H9 (cell line): Measurements from ENCODE around the gene APOBEC4. TPM values are rescaled to one million over a fixed set of nuclear protein-coding genes. Genes with fewer than 3 reads are reported as not detected.

Experiments
- DNase-seq: peaks from one replicate; pipeline ENCODE4 v3.0.0-alpha.2; 2017
- H2AFZ ChIP-seq: one replicate; pipeline ENCODE4 v1.6.1; 2013; ENCODE audit warnings: mild to moderate bottlenecking, low read length, control low read depth, moderate library complexity
- H2AK5ac ChIP-seq: 2 replicates; pipeline ENCODE4 v1.6.1; 2013; ENCODE audit warnings: low read length, control low read depth, mixed read lengths; ENCODE audit not compliant: insufficient read length
- H2BK120ac ChIP-seq: one replicate; pipeline ENCODE4 v1.6.1; 2013; ENCODE audit warnings: low read depth, mild to moderate bottlenecking, low read length, control low read depth, inconsistent platforms; ENCODE audit not compliant: poor library complexity, severe bottlenecking
- H2BK12ac ChIP-seq: 2 replicates; pipeline ENCODE4 v1.6.1; 2013; ENCODE audit warnings: low read length, control low read depth, mixed read lengths, low read depth; ENCODE audit not compliant: insufficient read length
- H2BK15ac ChIP-seq: 2 replicates; pipeline ENCODE4 v1.6.1; 2013; ENCODE audit warnings: low read depth, low read length, control low read depth
- H2BK20ac ChIP-seq: one replicate; pipeline ENCODE4 v1.6.1; 2013; ENCODE audit warnings: low read depth, mild to moderate bottlenecking, low read length, control low read depth, inconsistent platforms; ENCODE audit not compliant: poor library complexity, severe bottlenecking
- H2BK5ac ChIP-seq: 2 replicates; pipeline ENCODE4 v1.6.1; 2013; ENCODE audit warnings: low read length, control low read depth, mixed read lengths; ENCODE audit not compliant: insufficient read length
- H3K14ac ChIP-seq: 2 replicates; pipeline ENCODE4 v1.6.1; 2013; ENCODE audit warnings: low read length, control low read depth; ENCODE audit not compliant: insufficient read depth
- H3K18ac ChIP-seq: 2 replicates; pipeline ENCODE4 v1.6.1; 2013; ENCODE audit warnings: low read depth, mild to moderate bottlenecking, mixed read lengths, low read length, control low read depth; ENCODE audit not compliant: insufficient read length
- H3K23ac ChIP-seq: 2 replicates; pipeline ENCODE4 v1.6.1; 2013; ENCODE audit warnings: low read length, control low read depth, mixed read lengths, low read depth; ENCODE audit not compliant: insufficient read length
- H3K23me2 ChIP-seq: 2 replicates; pipeline ENCODE4 v1.6.1; 2013; ENCODE audit warnings: low read depth, mild to moderate bottlenecking, mixed read lengths, low read length, control low read depth; ENCODE audit not compliant: insufficient read length, poor library complexity, severe bottlenecking
- H3K27ac ChIP-seq: 2 replicates; pipeline ENCODE4 v1.5.1; 2013; ENCODE audit warnings: low read length, control low read depth, mixed read lengths, low read depth; ENCODE audit not compliant: insufficient read length
- H3K27me3 ChIP-seq: 2 replicates; pipeline ENCODE4 v1.6.1; 2013; ENCODE audit warnings: low read length, control low read depth, inconsistent platforms; ENCODE audit not compliant: insufficient read depth
- H3K4ac ChIP-seq: 2 replicates; pipeline ENCODE4 v1.6.1; 2013; ENCODE audit warnings: low read depth, mild to moderate bottlenecking, control low read depth, inconsistent platforms, low read length, moderate library complexity
- H3K4me1 ChIP-seq: 2 replicates; pipeline ENCODE4 v1.6.1; 2013; ENCODE audit warnings: low read length, control low read depth, inconsistent platforms; ENCODE audit not compliant: insufficient read depth
- H3K4me2 ChIP-seq: 2 replicates; pipeline ENCODE4 v1.6.1; 2013; ENCODE audit warnings: low read length, control low read depth, mixed read lengths; ENCODE audit not compliant: insufficient read length, insufficient read depth
- H3K56ac ChIP-seq: 2 replicates; pipeline ENCODE4 v1.6.1; 2013; ENCODE audit warnings: low read depth, mild to moderate bottlenecking, mixed read lengths, low read length, control low read depth; ENCODE audit not compliant: insufficient read length
- H3K79me1 ChIP-seq: 2 replicates; pipeline ENCODE4 v1.6.1; 2013; ENCODE audit warnings: low read depth, mild to moderate bottlenecking, moderate library complexity, low read length, control low read depth, inconsistent platforms; ENCODE audit not compliant: insufficient read depth, poor library complexity, severe bottlenecking
- H3K79me2 ChIP-seq: 2 replicates; pipeline ENCODE4 v1.6.1; 2013; ENCODE audit warnings: low read length, control low read depth, inconsistent platforms; ENCODE audit not compliant: insufficient read depth
- H3K9ac ChIP-seq: 2 replicates; pipeline ENCODE4 v1.6.1; 2013; ENCODE audit warnings: low read length, control low read depth, mixed read lengths; ENCODE audit not compliant: insufficient read length; ENCODE audit errors: extremely low read depth
- H3K9me3 ChIP-seq: one replicate; pipeline ENCODE4 v1.6.1; 2013; ENCODE audit warnings: low read depth, low read length, inconsistent platforms; ENCODE audit not compliant: control insufficient read depth
- H3T11ph ChIP-seq: one replicate; pipeline ENCODE4 v1.6.1; 2013; ENCODE audit warnings: mild to moderate bottlenecking, low read length, control low read depth, inconsistent platforms
- H4K20me1 ChIP-seq: one replicate; pipeline ENCODE4 v1.6.1; 2013; ENCODE audit not compliant: control insufficient read depth, insufficient read length, insufficient read depth
- H4K5ac ChIP-seq: 2 replicates; pipeline ENCODE4 v1.6.1; 2013; ENCODE audit warnings: low read depth, mild to moderate bottlenecking, mixed read lengths, low read length, control low read depth; ENCODE audit not compliant: insufficient read length
- H4K8ac ChIP-seq: replicated peaks from 2 replicates; pipeline ENCODE4 v1.6.1; 2013; ENCODE audit warnings: low read length, control low read depth, mixed read lengths, low read depth; ENCODE audit not compliant: insufficient read length
- H4K91ac ChIP-seq: 2 replicates; pipeline ENCODE4 v1.6.1; 2013; ENCODE audit warnings: low read depth, mild to moderate bottlenecking, moderate library complexity, mixed read lengths, low read length, control low read depth; ENCODE audit not compliant: insufficient read length
- H3K27ac Mint-ChIP-seq, 3 experiments: 2 replicates in 2 of 3; 3 replicates in 1 of 3; pipeline ENCODE4 v1.8.0; 2020 to 2021; ENCODE audit warnings: mixed read lengths in 3 of 3, mild to moderate bottlenecking in 1 of 3, moderate library complexity in 1 of 3
- H3K27me3 Mint-ChIP-seq: 2 replicates; pipeline ENCODE4 v1.8.0; 2021; ENCODE audit warnings: low read depth, mild to moderate bottlenecking, moderate library complexity, mixed read lengths
- H3K36me3 Mint-ChIP-seq, 3 experiments: 2 replicates in 2 of 3; 3 replicates in 1 of 3; pipeline ENCODE4 v1.8.0; 2020 to 2021; ENCODE audit warnings: low read depth in 3 of 3, mixed read lengths in 3 of 3; ENCODE audit not compliant: insufficient read depth in 1 of 3
- H3K4me1 Mint-ChIP-seq, 2 experiments: 2 replicates each; pipeline ENCODE4 v1.8.0; 2020; ENCODE audit warnings: mixed read lengths in 2 of 2
- H3K4me3 Mint-ChIP-seq, 2 experiments: 2 replicates in 1 of 2; 3 replicates in 1 of 2; pipeline ENCODE4 v1.8.0; 2020 to 2021; ENCODE audit warnings: mild to moderate bottlenecking in 2 of 2, mixed read lengths in 2 of 2, moderate library complexity in 1 of 2
- H3K9me3 Mint-ChIP-seq, 2 experiments: 2 replicates in 1 of 2; 3 replicates in 1 of 2; pipeline ENCODE4 v1.8.0; 2020; ENCODE audit warnings: mild to moderate bottlenecking in 2 of 2, mixed read lengths in 2 of 2, moderate library complexity in 1 of 2
- WGBS: extraction: QIAGEN DNeasy Blood & Tissue Kit; methylation state at CpG from one replicate; pipeline ENCODE4 v1.1.7; 2013; ENCODE audit warnings: missing lambda C conversion rate, low lambda C conversion rate, mixed read lengths; ENCODE audit not compliant: insufficient read length; ENCODE audit errors: extremely low coverage; 5-methylcytosine and 5-hydroxymethylcytosine counted together
- total RNA-seq: library from RNA; stranded (reverse); gene quantifications from 2 replicates; pipeline ENCODE4 v1.2.1, GENCODE V29; 2021
- TF ChIP-seq, protein P1 (sequence below): fragments of 200-600 bp; sonication (generic); conservative IDR thresholded peaks from 3 replicates; pipeline ENCODE4 v1.8.0; 2021; ENCODE audit warnings: antibody characterized with exemption, mild to moderate bottlenecking

The APOBEC4 gene
- total RNA-seq, 1 experiment from 2014 or later: not detected

DNA sequence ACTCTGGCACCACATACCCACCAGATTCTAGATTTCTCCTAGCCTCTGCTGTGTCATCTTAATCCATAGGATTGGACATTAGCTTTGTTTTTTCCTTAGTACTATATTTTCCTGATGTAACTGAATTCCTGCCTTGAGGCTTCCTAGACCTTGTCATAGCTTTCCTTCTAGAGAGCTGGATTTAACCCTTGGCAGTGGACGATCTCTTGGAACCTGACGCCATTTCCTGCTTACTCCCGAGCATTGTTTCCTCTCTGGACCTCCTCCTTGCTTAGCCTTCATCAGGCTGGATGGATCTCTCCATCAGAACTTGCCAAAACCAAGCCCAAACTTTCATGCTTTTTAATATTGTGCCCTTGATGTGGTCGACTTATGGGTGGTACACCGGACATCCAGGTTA, 1.5 kb downstream of the APOBEC4 start:
- Histone ChIP-seq H3K4me2 (no peak overlapping the region), H3K27me3 (no peaks in the 10 kb centered on the region), H3K9me3 (no peaks in the 10 kb centered on the region), H4K5ac (no peak overlapping the region), H3K79me2 (no peaks in the 10 kb centered on the region), H2BK5ac (no peak overlapping the region), H3K23ac (no peak overlapping the region), H3K79me1 (no peaks in the 10 kb centered on the region), H2AFZ (no peak overlapping the region), H4K8ac (no peak overlapping the region), H2BK12ac (no peak overlapping the region), H3K27ac (no peak overlapping the region), H3T11ph (no peak overlapping the region), H2BK15ac (no peak overlapping the region), H2AK5ac (no peak overlapping the region), H3K23me2 (no peaks in the 10 kb centered on the region), H4K91ac (no peak overlapping the region), H3K4me1 (no peaks in the 10 kb centered on the region), H3K9ac (no peak overlapping the region), H2BK120ac (no peak overlapping the region), H3K18ac (no peak overlapping the region), H2BK20ac (no peak overlapping the region), H3K4ac (no peak overlapping the region), H4K20me1 (no peaks in the 10 kb centered on the region), H3K14ac (no peak overlapping the region), H3K56ac (no peak overlapping the region)
- no CpG with 5 or more reads among the region's 5 CpGs for WGBS
- Mint-ChIP-seq H3K27ac (no peak overlapping the region), H3K27me3 (no peaks in the 10 kb centered on the region), H3K4me1 (peaks cover 6 to 7% of the 10 kb centered on the region in 2 experiments), H3K36me3 (no peaks in the 10 kb centered on the region), H3K4me3 (no peak overlapping the region), H3K9me3 (no peaks in the 10 kb centered on the region; a peak in 2 of 5 replicates)
- TF ChIP-seq, protein P1, sequence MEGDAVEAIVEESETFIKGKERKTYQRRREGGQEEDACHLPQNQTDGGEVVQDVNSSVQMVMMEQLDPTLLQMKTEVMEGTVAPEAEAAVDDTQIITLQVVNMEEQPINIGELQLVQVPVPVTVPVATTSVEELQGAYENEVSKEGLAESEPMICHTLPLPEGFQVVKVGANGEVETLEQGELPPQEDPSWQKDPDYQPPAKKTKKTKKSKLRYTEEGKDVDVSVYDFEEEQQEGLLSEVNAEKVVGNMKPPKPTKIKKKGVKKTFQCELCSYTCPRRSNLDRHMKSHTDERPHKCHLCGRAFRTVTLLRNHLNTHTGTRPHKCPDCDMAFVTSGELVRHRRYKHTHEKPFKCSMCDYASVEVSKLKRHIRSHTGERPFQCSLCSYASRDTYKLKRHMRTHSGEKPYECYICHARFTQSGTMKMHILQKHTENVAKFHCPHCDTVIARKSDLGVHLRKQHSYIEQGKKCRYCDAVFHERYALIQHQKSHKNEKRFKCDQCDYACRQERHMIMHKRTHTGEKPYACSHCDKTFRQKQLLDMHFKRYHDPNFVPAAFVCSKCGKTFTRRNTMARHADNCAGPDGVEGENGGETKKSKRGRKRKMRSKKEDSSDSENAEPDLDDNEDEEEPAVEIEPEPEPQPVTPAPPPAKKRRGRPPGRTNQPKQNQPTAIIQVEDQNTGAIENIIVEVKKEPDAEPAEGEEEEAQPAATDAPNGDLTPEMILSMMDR: no peak
- DNase-seq: no peak
